Caco-2 (cell line): ENCODE data around the gene RBSN. TPM values are rescaled to one million over a fixed set of nuclear protein-coding genes. Genes with fewer than 3 reads are reported as not detected.

ENCODE experiments used
- BruUV-seq: library from RNA; stranded (reverse); fragments of 400-500 nt; replicated peaks from 2 replicates; lab custom pipeline; 2021; lab: Mats Ljungman, UMichigan
- CTCF ChIA-PET: fragments of 300-600 bp; sonication (Branson Sonifier 250); formaldehyde crosslinking; loops from one replicate; lab custom pipeline; 2022; ENCODE audit warnings: antibody characterized with exemption; lab: Charles Lee
- POLR2A ChIA-PET: fragments of 300-600 bp; sonication (Branson Sonifier 250); formaldehyde crosslinking; loops from one replicate; lab custom pipeline; 2022; ENCODE audit warnings: antibody characterized with exemption; lab: Charles Lee
- DNase-seq, 2 experiments: peaks; one replicate each; pipeline versions ENCODE4 v3.0.0 to v3.0.0-alpha.2; 2020 to 2022
- H3K27me3 ChIP-seq: replicated peaks from 2 replicates; pipeline ENCODE4 v1.6.0; 2011; ENCODE audit warnings: low read length; ENCODE audit not compliant: control insufficient read depth, insufficient read depth
- H3K36me3 ChIP-seq: 2 replicates; pipeline ENCODE4 v1.5.1; 2011; ENCODE audit warnings: low read length; ENCODE audit not compliant: control insufficient read depth, insufficient read depth
- H3K4me1 ChIP-seq: fragments of 250-450 bp; sonication (Bioruptor Pico); 2 replicates; pipeline ENCODE4 v1.5.1; 2020; ENCODE audit warnings: mild to moderate bottlenecking
- H3K4me3 ChIP-seq: 2 replicates; pipeline ENCODE4 v1.5.1; 2011; ENCODE audit warnings: low read depth, mild to moderate bottlenecking, control low read depth, low read length
- H3K9me3 ChIP-seq: fragments of 250-450 bp; sonication (Bioruptor Pico); 2 replicates; pipeline ENCODE4 v1.5.1; 2020; ENCODE audit warnings: mild to moderate bottlenecking, moderate library complexity
- H3K27ac Mint-ChIP-seq: one replicate; pipeline ENCODE4 v1.8.0; 2022; ENCODE audit warnings: mixed read lengths; ENCODE audit not compliant: unreplicated experiment
- H3K27me3 Mint-ChIP-seq: one replicate; pipeline ENCODE4 v1.8.0; 2022; ENCODE audit warnings: mixed read lengths; ENCODE audit not compliant: insufficient read depth, unreplicated experiment
- H3K36me3 Mint-ChIP-seq: one replicate; pipeline ENCODE4 v1.8.0; 2022; ENCODE audit warnings: mild to moderate bottlenecking, mixed read lengths; ENCODE audit not compliant: insufficient read depth, unreplicated experiment
- H3K4me1 Mint-ChIP-seq: one replicate; pipeline ENCODE4 v1.8.0; 2022; ENCODE audit warnings: low read depth, mixed read lengths; ENCODE audit not compliant: unreplicated experiment
- H3K4me3 Mint-ChIP-seq: one replicate; pipeline ENCODE4 v1.8.0; 2022; ENCODE audit warnings: mild to moderate bottlenecking, moderate library complexity, mixed read lengths; ENCODE audit not compliant: unreplicated experiment
- H3K9me3 Mint-ChIP-seq: one replicate; pipeline ENCODE4 v1.8.0; 2022; ENCODE audit warnings: mixed read lengths; ENCODE audit not compliant: unreplicated experiment
- CTCF ChIP-seq, 2 experiments: fragments of 200-600 bp in 1 of 2; IDR thresholded peaks; 1 replicate in 1 of 2; 2 replicates in 1 of 2; pipeline versions ENCODE4 v1.5.1 to v1.8.0; 2011 to 2022; ENCODE audit warnings: antibody characterized with exemption in 1 of 2, control low read depth in 1 of 2, inconsistent platforms in 1 of 2, low read depth in 1 of 2, low read length in 1 of 2, mild to moderate bottlenecking in 1 of 2, moderate library complexity in 1 of 2; ENCODE audit not compliant: insufficient read depth in 1 of 2, severe bottlenecking in 1 of 2, unreplicated experiment in 1 of 2
- intact Hi-C: fragments of 100-400 bp; cut with micrococcal nuclease; formaldehyde crosslinking; loops from one replicate; pipeline ENCODE4 v1.10.0; 2022; ENCODE audit not compliant: unreplicated experiment
- total RNA-seq: library from RNA; stranded (reverse); gene quantifications from 2 replicates; pipeline ENCODE4 v1.2.3, GENCODE V29; 2022

The RBSN gene
- total RNA-seq, 1 experiment from 2014 or later: 19.7 TPM

GRCh38 chr3:15053541-15053940, 45.4 kb downstream of the RBSN start:
- Histone ChIP-seq H3K9me3 (no peaks in the 10 kb centered on the region), H3K27me3 (no peaks in the 10 kb centered on the region), H3K36me3 (peaks cover 6% of the 10 kb centered on the region; the same call in 1 of the 2 replicates), H3K4me3 (no peak overlapping the region), H3K4me1 (no peaks in the 10 kb centered on the region)
- ChIA-PET CTCF (interaction anchor here (1.2 kb wide), 1 partner anchor 11 kb away, joined by 4 read pairs; the partner anchor contains the start of gene MRPS25), POLR2A (no interaction called here)
- Mint-ChIP-seq H3K9me3 (no peaks in the 10 kb centered on the region), H3K27me3 (no peaks in the 10 kb centered on the region), H3K4me1 (no peaks in the 10 kb centered on the region), H3K4me3 (no peak overlapping the region), H3K36me3 (peaks cover 80% of the 10 kb centered on the region), H3K27ac (no peak overlapping the region)
- no TSS peak for BruUV-seq
- DNase-seq: no peak
- intact Hi-C loops: no loop called here
- no peak for TF ChIP-seq CTCF (IDR thresholded peaks at IDR 0.05; ENCODE audit: insufficient read depth in 1 of 2, low read depth in 1 of 2, low read length in 1 of 2, severe bottlenecking in 1 of 2, unreplicated experiment in 1 of 2)

GRCh38 chr3:15052335-15053242, 46.4 kb downstream of the RBSN start:
- intact Hi-C loops: no loop called here

More at GRCh38 chr3:15052335-15053242, 46.4 kb downstream of the RBSN start:
- no peaks in the 10 kb centered on the region for H3K9me3 ChIP-seq
- BruUV-seq: no TSS peak
- no peak overlapping the region for H3K27ac Mint-ChIP-seq
- H3K4me1 ChIP-seq: no peaks in the 10 kb centered on the region
- no peaks in the 10 kb centered on the region for H3K27me3 ChIP-seq
- no peak for TF ChIP-seq CTCF (IDR thresholded peaks at IDR 0.05; ENCODE audit: insufficient read depth in 1 of 2, low read depth in 1 of 2, low read length in 1 of 2, severe bottlenecking in 1 of 2, unreplicated experiment in 1 of 2)
- no peak for DNase-seq
- H3K4me3 ChIP-seq: no peak overlapping the region
- H3K36me3 ChIP-seq: peaks cover 6% of the 10 kb centered on the region; the same call in 1 of the 2 replicates
- ChIA-PET POLR2A (no interaction called here), CTCF (interaction anchor here (0.9 to 1.2 kb wide), 2 partner anchors 12 to 126 kb away, joined by 3 to 4 read pairs; partner anchors contain the start of gene MRPS25)
- H3K9me3 Mint-ChIP-seq: no peaks in the 10 kb centered on the region
- H3K27me3 Mint-ChIP-seq: no peaks in the 10 kb centered on the region
- no peaks in the 10 kb centered on the region for H3K4me1 Mint-ChIP-seq
- H3K36me3 Mint-ChIP-seq: peaks cover 71% of the 10 kb centered on the region
- no peak overlapping the region for H3K4me3 Mint-ChIP-seq
